GM12878 (cell line): ENCODE results near the gene SUPT3H. TPM values are rescaled to one million over a fixed set of nuclear protein-coding genes. Genes with fewer than 3 reads are reported as not detected.

Experiments used
- ATAC-seq: fragments of 200-7000 bp; cut with Tn5 transposase; 3 replicates; pipeline ENCODE4 v1.9.1; 2020; ENCODE audit warnings: mild to moderate bottlenecking, moderate library complexity
- BruUV-seq: library from RNA; stranded (reverse); fragments of 400-500 nt; replicated peaks from 2 replicates; lab custom pipeline; 2021; lab: Mats Ljungman, UMichigan
- CTCF ChIA-PET: fragments of 300-600 bp; sonication (Branson Sonifier 250); formaldehyde crosslinking; extraction: SDS; loops from one replicate; lab custom pipeline; 2021; ENCODE audit warnings: inconsistent platforms; lab: Yijun Ruan, JAX
- POLR2A ChIA-PET: fragments of 350-600 bp; formaldehyde crosslinking; extraction: SDS; loops from one replicate; lab custom pipeline; 2021; ENCODE audit warnings: inconsistent platforms; lab: Charles Lee
- RAD21 ChIA-PET: fragments of 300-600 bp; sonication (Branson Sonifier 250); formaldehyde crosslinking; loops from one replicate; lab custom pipeline; 2023; ENCODE audit warnings: antibody characterized with exemption; ENCODE audit not compliant: unreplicated experiment; lab: Charles Lee
- SMC1A ChIA-PET: fragments of 300-600 bp; sonication (Branson Sonifier 250); formaldehyde crosslinking; loops from one replicate; lab custom pipeline; 2023; ENCODE audit not compliant: unreplicated experiment, uncharacterized antibody; lab: Charles Lee
- DNase-seq: peaks from one replicate; pipeline ENCODE4 v3.0.0-alpha.2; 2011; ENCODE audit warnings: low read depth, low spot score
- FAIRE-seq: peaks from 3 replicates; lab custom pipeline; 2011; peaks lifted over from hg19 to GRCh38; lab: Jason Lieb, UNC
- H2AFZ ChIP-seq: 2 replicates; pipeline ENCODE4 v1.6.0; 2011; ENCODE audit warnings: low read depth, low read length, control low read depth; ENCODE audit not compliant: control insufficient read depth
- H3K27ac ChIP-seq: 2 replicates; pipeline ENCODE4 v1.5.1; 2011; ENCODE audit warnings: control low read depth; ENCODE audit not compliant: control insufficient read depth, insufficient read depth
- H3K27me3 ChIP-seq, 2 experiments: replicated peaks in 1 of 2; 2 replicates each; pipeline versions ENCODE4 v1.6.0 to v1.6.1; 2011; ENCODE audit warnings: low read length in 1 of 2; ENCODE audit not compliant: control insufficient read depth in 2 of 2, insufficient read depth in 2 of 2
- H3K36me3 ChIP-seq, 2 experiments: 2 replicates each; pipeline ENCODE4 v1.5.1; 2011; ENCODE audit warnings: low read length in 1 of 2; ENCODE audit not compliant: control insufficient read depth in 2 of 2, insufficient read depth in 2 of 2
- H3K4me1 ChIP-seq: 2 replicates; pipeline ENCODE4 v1.6.1; 2011; ENCODE audit warnings: mild to moderate bottlenecking, low read length, moderate library complexity, mixed read lengths; ENCODE audit not compliant: control insufficient read depth, insufficient read depth
- H3K4me2 ChIP-seq: 2 replicates; pipeline ENCODE4 v1.6.0; 2011; ENCODE audit warnings: control low read depth; ENCODE audit not compliant: control insufficient read depth, insufficient read depth
- H3K4me3 ChIP-seq: fragments of 200-600 bp; sonication (generic); 2 replicates; pipeline ENCODE4 v1.5.1; 2016
- H3K79me2 ChIP-seq: 2 replicates; pipeline ENCODE4 v1.6.0; 2011; ENCODE audit warnings: low read length; ENCODE audit not compliant: control insufficient read depth, insufficient read depth
- H3K9ac ChIP-seq: 2 replicates; pipeline ENCODE4 v1.8.0; 2011; ENCODE audit warnings: low read length, control low read depth, mixed read lengths; ENCODE audit not compliant: control insufficient read depth, insufficient read depth
- H3K9me3 ChIP-seq: replicated peaks from 3 replicates; pipeline ENCODE4 v1.5.1; 2011; ENCODE audit warnings: mild to moderate bottlenecking, low read length; ENCODE audit not compliant: control insufficient read depth, insufficient read depth
- H4K20me1 ChIP-seq: 2 replicates; pipeline ENCODE4 v1.6.0; 2011; ENCODE audit not compliant: control insufficient read depth, insufficient read depth
- ATF7 ChIP-seq: fragments of 450-650 bp; IDR thresholded peaks from 2 replicates; pipeline ENCODE4 v1.6.1; 2016; ENCODE audit warnings: low read depth, mild to moderate bottlenecking
- BCL11A ChIP-seq: IDR thresholded peaks from 2 replicates; pipeline ENCODE4 v1.6.1; 2011; ENCODE audit warnings: low read depth, low read length
- CBFB ChIP-seq: IDR thresholded peaks from 2 replicates; pipeline ENCODE4 v1.6.1; 2016; ENCODE audit warnings: antibody characterized with exemption, low read depth
- DPF2 ChIP-seq: fragments of 450-650 bp; IDR thresholded peaks from 2 replicates; pipeline ENCODE4 v1.6.1; 2017; ENCODE audit warnings: mild to moderate bottlenecking
- FOXM1 ChIP-seq: IDR thresholded peaks from 2 replicates; pipeline ENCODE4 v1.6.1; 2012; ENCODE audit warnings: low read depth, mild to moderate bottlenecking, inconsistent platforms, low read length, moderate library complexity
- KDM1A ChIP-seq: fragments of 200-600 bp; sonication (generic); IDR thresholded peaks from 2 replicates; pipeline ENCODE4 v1.6.1; 2016; ENCODE audit warnings: borderline replicate concordance
- NFYA ChIP-seq: IDR thresholded peaks from 2 replicates; pipeline ENCODE4 v1.6.1; 2011; ENCODE audit warnings: low read depth, mild to moderate bottlenecking, low read length, improper control_type of control experiment, borderline replicate concordance
- NFYB ChIP-seq: IDR thresholded peaks from 2 replicates; pipeline ENCODE4 v1.6.1; 2011; ENCODE audit warnings: low read depth, mild to moderate bottlenecking, low read length, improper control_type of control experiment, moderate library complexity; ENCODE audit not compliant: insufficient read depth
- POLR2A ChIP-seq: IDR thresholded peaks from 2 replicates; pipeline ENCODE4 v1.6.1; 2011; ENCODE audit warnings: low read depth, mild to moderate bottlenecking, low read length
- RFX5 ChIP-seq: IDR thresholded peaks from 2 replicates; pipeline ENCODE4 v1.6.1; 2011; ENCODE audit warnings: low read depth, low read length, improper control_type of control experiment
- SIX5 ChIP-seq: IDR thresholded peaks from 2 replicates; pipeline ENCODE4 v1.6.1; 2011; ENCODE audit warnings: mild to moderate bottlenecking, low read depth, low read length, moderate library complexity; ENCODE audit not compliant: severe bottlenecking
- SMAD5 ChIP-seq: IDR thresholded peaks from 2 replicates; pipeline ENCODE4 v1.6.1; 2016; ENCODE audit warnings: antibody characterized with exemption, low read depth
- SUZ12 ChIP-seq: fragments of 200-600 bp; sonication (generic); IDR thresholded peaks from one replicate; pipeline ENCODE4 v1.6.1; 2018; ENCODE audit warnings: antibody characterized with exemption, mild to moderate bottlenecking; ENCODE audit not compliant: unreplicated experiment
- ZBED1 ChIP-seq: IDR thresholded peaks from 2 replicates; pipeline ENCODE4 v1.6.1; 2016; ENCODE audit warnings: borderline replicate concordance
- WGBS: methylation state at CpG from one replicate; pipeline ENCODE4 v1.1.6; 2016; ENCODE audit warnings: low lambda C conversion rate; ENCODE audit not compliant: insufficient replicate concordance, insufficient coverage; ENCODE audit errors: missing lambda C conversion rate; 5-methylcytosine and 5-hydroxymethylcytosine counted together
- in situ Hi-C: fragments of 300-500 bp; cut with MboI; formaldehyde crosslinking; loops from 9 replicates; pipeline ENCODE4 v1.14.3; 2018; ENCODE audit warnings: mixed read lengths
- intact Hi-C: fragments of 100-400 bp; cut with micrococcal nuclease; formaldehyde crosslinking; loops from one replicate; pipeline ENCODE4 v1.14.2; 2022; ENCODE audit not compliant: unreplicated experiment
- polyA plus RNA-seq, 11 experiments: library from polyadenylated mRNA; depleted of rRNA in 4 of 11; unstranded in 6 of 11; stranded (reverse) in 5 of 11; fragments of >200 nt; fragmentation: Nextera tagmentation in 4 of 11; fragmentation: Illumina TruSeq in 1 of 11; extraction: Ambion mirVana in 4 of 11; extraction: Trizol in 1 of 11; gene quantifications; 1 replicate in 1 of 11; 2 replicates in 10 of 11; pipeline versions ENCODE4 v1.2.1 to v1.2.3, GENCODE V29; 2011 to 2016; ENCODE audit warnings: inconsistent platforms in 2 of 11, missing spikeins in 2 of 11, low read depth in 1 of 11
- total RNA-seq, 4 experiments: library from RNA; depleted of rRNA in 3 of 4; stranded (reverse); fragments of >200 nt in 3 of 4; fragmentation: Illumina TruSeq in 1 of 4; extraction: Trizol in 1 of 4; gene quantifications; 2 replicates each; pipeline versions ENCODE4 v1.2.1 to v1.2.3, GENCODE V29; 2013 to 2021
- TF ChIP-seq, protein P1 (sequence below): IDR thresholded peaks from 2 replicates; pipeline ENCODE4 v1.6.1; 2012; ENCODE audit warnings: low read length, inconsistent platforms
- TF ChIP-seq, protein P2 (sequence below): fragments of 450-650 bp; IDR thresholded peaks from 2 replicates; pipeline ENCODE4 v1.6.1; 2018; ENCODE audit warnings: mild to moderate bottlenecking, low read depth, moderate library complexity; ENCODE audit not compliant: partially characterized antibody

Gene SUPT3H
- total and polyA plus RNA-seq, 10 of the 15 experiments (the other 5 are each of a cell fraction or from before 2014, with no cell fraction given), result 0.51 to 3.7 (median 2.0) TPM

DNA sequence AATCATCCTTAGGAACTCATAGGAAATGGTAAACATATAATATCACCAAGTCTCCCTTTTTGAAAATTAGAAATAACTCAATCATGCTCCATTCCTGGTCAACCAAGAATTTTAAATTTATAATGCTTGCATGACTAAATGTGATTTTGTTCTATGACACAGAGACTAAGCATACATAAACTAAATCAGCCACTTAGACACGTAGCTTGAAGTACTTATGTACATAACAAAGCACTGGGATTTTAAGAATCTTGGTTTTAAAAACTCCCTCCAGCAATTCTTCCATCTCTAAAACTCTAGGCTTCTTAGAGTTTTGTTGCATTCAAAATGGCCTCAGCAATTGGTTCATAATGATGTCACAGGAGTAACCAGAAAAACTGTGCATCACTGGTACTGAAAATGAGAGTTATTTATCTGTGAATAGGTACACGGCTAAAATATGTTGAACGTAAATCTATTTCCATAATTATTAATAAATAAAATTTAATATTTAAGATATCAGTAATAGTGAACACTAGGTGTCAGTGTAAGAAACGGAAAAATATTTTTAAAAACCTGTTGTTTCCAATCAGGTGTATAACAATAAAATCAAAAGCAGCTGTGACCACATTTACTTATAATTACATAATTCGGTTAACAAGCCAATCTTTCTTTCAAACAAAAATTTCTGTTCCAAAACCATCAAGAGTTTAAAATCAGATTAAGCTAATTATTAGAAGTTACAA lies 291.2 kb downstream of the SUPT3H start (continued):
- TF ChIP-seq, protein P1, sequence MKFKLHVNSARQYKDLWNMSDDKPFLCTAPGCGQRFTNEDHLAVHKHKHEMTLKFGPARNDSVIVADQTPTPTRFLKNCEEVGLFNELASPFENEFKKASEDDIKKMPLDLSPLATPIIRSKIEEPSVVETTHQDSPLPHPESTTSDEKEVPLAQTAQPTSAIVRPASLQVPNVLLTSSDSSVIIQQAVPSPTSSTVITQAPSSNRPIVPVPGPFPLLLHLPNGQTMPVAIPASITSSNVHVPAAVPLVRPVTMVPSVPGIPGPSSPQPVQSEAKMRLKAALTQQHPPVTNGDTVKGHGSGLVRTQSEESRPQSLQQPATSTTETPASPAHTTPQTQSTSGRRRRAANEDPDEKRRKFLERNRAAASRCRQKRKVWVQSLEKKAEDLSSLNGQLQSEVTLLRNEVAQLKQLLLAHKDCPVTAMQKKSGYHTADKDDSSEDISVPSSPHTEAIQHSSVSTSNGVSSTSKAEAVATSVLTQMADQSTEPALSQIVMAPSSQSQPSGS, result no peak
- TF ChIP-seq SIX5 (no peak), SMAD5 (no peak), ATF7 (no peak)
- TF ChIP-seq, all 136 proteins: peak for 0

DNA sequence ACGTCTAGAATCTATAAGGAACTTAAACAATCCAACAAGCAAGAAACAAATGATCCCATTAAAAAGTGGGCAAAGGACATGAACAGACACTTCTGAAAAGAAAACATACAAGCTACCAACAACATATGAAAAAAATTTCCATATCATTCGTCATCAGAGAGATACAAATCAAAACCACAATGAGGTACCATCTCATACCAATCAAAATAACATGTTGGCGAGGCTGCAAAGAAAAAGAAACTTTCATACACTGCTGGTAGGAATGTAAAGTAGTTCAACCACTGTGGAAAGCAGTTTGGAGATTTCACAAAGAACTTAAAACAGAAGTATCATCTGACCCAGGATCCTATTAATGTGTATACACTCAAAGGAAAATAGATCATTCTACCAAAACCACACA lies 293.5 kb downstream of the SUPT3H start:
- BruUV-seq, result no TSS peak
- no peak for FAIRE-seq
- ChIA-PET RAD21 (interaction anchor here (1.5 kb wide), 1 partner anchor 429 kb away, joined by 3 read pairs; no protein-coding TSS in a partner anchor), POLR2A (no interaction called here), SMC1A (interaction anchor here (0.6 to 1.2 kb wide), 2 partner anchors 432 to 1106 kb away, joined by 3 read pairs; no protein-coding TSS in a partner anchor), CTCF (interaction anchor here (0.8 to 1.1 kb wide), 2 partner anchors 12 to 431 kb away, joined by 3 to 4 read pairs; no protein-coding TSS in a partner anchor)
- TF ChIP-seq FOXM1 (no peak), RFX5 (no peak), NFYA (no peak), NFYB (no peak), DPF2 (no peak), ZBED1 (no peak), BCL11A (no peak), KDM1A (no peak), SUZ12 (no peak), SMAD5 (no peak), CBFB (no peak), POLR2A (no peak)
- TF ChIP-seq, protein P2, sequence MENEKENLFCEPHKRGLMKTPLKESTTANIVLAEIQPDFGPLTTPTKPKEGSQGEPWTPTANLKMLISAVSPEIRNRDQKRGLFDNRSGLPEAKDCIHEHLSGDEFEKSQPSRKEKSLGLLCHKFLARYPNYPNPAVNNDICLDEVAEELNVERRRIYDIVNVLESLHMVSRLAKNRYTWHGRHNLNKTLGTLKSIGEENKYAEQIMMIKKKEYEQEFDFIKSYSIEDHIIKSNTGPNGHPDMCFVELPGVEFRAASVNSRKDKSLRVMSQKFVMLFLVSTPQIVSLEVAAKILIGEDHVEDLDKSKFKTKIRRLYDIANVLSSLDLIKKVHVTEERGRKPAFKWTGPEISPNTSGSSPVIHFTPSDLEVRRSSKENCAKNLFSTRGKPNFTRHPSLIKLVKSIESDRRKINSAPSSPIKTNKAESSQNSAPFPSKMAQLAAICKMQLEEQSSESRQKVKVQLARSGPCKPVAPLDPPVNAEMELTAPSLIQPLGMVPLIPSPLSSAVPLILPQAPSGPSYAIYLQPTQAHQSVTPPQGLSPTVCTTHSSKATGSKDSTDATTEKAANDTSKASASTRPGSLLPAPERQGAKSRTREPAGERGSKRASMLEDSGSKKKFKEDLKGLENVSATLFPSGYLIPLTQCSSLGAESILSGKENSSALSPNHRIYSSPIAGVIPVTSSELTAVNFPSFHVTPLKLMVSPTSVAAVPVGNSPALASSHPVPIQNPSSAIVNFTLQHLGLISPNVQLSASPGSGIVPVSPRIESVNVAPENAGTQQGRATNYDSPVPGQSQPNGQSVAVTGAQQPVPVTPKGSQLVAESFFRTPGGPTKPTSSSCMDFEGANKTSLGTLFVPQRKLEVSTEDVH, result no peak
- H4K20me1 ChIP-seq, result no peaks in the 10 kb centered on the region
- no peak overlapping the region for H3K27ac ChIP-seq
- no peak overlapping the region for H3K4me3 ChIP-seq
- H3K4me2 ChIP-seq, result no peak overlapping the region
- H3K79me2 ChIP-seq, result no peaks in the 10 kb centered on the region
- ATAC-seq, result no peak
- intact Hi-C loops (loop anchor here (10.0 kb wide), 1 partner anchor 331 kb away; no protein-coding TSS in a partner anchor), in situ Hi-C loops (no loop called here)
- no peaks in the 10 kb centered on the region for H3K4me1 ChIP-seq
- no peaks in the 10 kb centered on the region for H3K36me3 ChIP-seq
- no peaks in the 10 kb centered on the region; a peak in 1 of 4 replicates for H3K27me3 ChIP-seq
- no peak for DNase-seq
- no peak overlapping the region for H2AFZ ChIP-seq
- H3K9ac ChIP-seq, result no peak overlapping the region
- H3K9me3 ChIP-seq, result no peaks in the 10 kb centered on the region; the same call in 2 of the 3 replicates
- 49% methylated on average over 3 of the region's 3 CpGs for WGBS
